ENCODE measurements around the gene PSKH1. TPM values are rescaled to one million over a fixed set of nuclear protein-coding genes. Genes with fewer than 3 reads are reported as not detected.

PSKH1 gene
- total RNA-seq, 2 experiments from 2014 or later, result 21.0 to 21.6 TPM

GRCh38 chr16:67953641-67954375 lies 60.8 kb downstream of the PSKH1 start:
- Mint-ChIP-seq H3K4me3 (no peak overlapping the region), H3K4me1 (peaks cover 4% of the 10 kb centered on the region), H3K27me3 (no peaks in the 10 kb centered on the region), H3K36me3 (peaks cover 14% of the 10 kb centered on the region), H3K9me3 (ENCODE audit: low read depth) (no peaks in the 10 kb centered on the region), H3K27ac (no peak overlapping the region)
- DNase-seq (no peak), ATAC-seq (no peak)
- CTCF ChIA-PET, result interaction anchor here (0.7 to 1.4 kb wide), 4 partner anchors 13 to 87 kb away, joined by 3 to 4 read pairs (median 3); no protein-coding TSS in a partner anchor

GRCh38 chr16:67954421-67955196 lies 61.6 kb downstream of the PSKH1 start:
- Mint-ChIP-seq H3K4me3 (no peak overlapping the region), H3K4me1 (peaks cover 4% of the 10 kb centered on the region), H3K9me3 (ENCODE audit: low read depth) (no peaks in the 10 kb centered on the region), H3K36me3 (peaks cover 12% of the 10 kb centered on the region), H3K27ac (no peak overlapping the region), H3K27me3 (no peaks in the 10 kb centered on the region)
- ATAC-seq (no peak), DNase-seq (no peak)
- CTCF ChIA-PET, result interaction anchor here (0.7 to 1.4 kb wide), 3 partner anchors 14 to 71 kb away, joined by 3 to 4 read pairs (median 3); no protein-coding TSS in a partner anchor

GRCh38 chr16:67957622-67958021 lies 64.6 kb downstream of the PSKH1 start:
- Mint-ChIP-seq H3K27me3 (no peaks in the 10 kb centered on the region), H3K36me3 (peaks cover 9% of the 10 kb centered on the region), H3K27ac (no peak overlapping the region), H3K4me3 (no peak overlapping the region), H3K4me1 (no peaks in the 10 kb centered on the region), H3K9me3 (ENCODE audit: low read depth) (no peaks in the 10 kb centered on the region)
- ATAC-seq (no peak), DNase-seq (no peak)
- CTCF ChIA-PET, result no interaction called here

GRCh38 chr16:67959536-67960329 lies 66.7 kb downstream of the PSKH1 start:
- Mint-ChIP-seq H3K9me3 (ENCODE audit: low read depth) (no peaks in the 10 kb centered on the region), H3K27ac (no peak overlapping the region), H3K4me3 (no peak overlapping the region), H3K4me1 (no peaks in the 10 kb centered on the region), H3K36me3 (peaks cover 5% of the 10 kb centered on the region), H3K27me3 (no peaks in the 10 kb centered on the region)
- DNase-seq, result no peak
- CTCF ChIA-PET, result no interaction called here
- ATAC-seq, result no peak

GRCh38 chr16:67961551-67961957 lies 68.5 kb downstream of the PSKH1 start:
- Mint-ChIP-seq H3K27ac (no peak overlapping the region), H3K27me3 (no peaks in the 10 kb centered on the region), H3K36me3 (peaks cover 10% of the 10 kb centered on the region), H3K9me3 (ENCODE audit: low read depth) (no peaks in the 10 kb centered on the region), H3K4me1 (peaks cover 3% of the 10 kb centered on the region), H3K4me3 (no peak overlapping the region)
- DNase-seq, result no peak
- ATAC-seq, result no peak
- CTCF ChIA-PET, result no interaction called here

GRCh38 chr16:67962135-67962534 lies 69.1 kb downstream of the PSKH1 start:
- peaks cover 10% of the 10 kb centered on the region for H3K36me3 Mint-ChIP-seq
- H3K9me3 Mint-ChIP-seq (ENCODE audit: low read depth), result no peaks in the 10 kb centered on the region
- ATAC-seq, result no peak
- CTCF ChIA-PET, result interaction anchor here (1.6 kb wide), 1 partner anchor 79 kb away, joined by 5 read pairs; no protein-coding TSS in a partner anchor
- H3K4me1 Mint-ChIP-seq, result peaks cover 8% of the 10 kb centered on the region
- no peak overlapping the region for H3K4me3 Mint-ChIP-seq
- no peaks in the 10 kb centered on the region for H3K27me3 Mint-ChIP-seq
- H3K27ac Mint-ChIP-seq, result no peak overlapping the region
- DNase-seq, result no peak

- no peaks in the 10 kb centered on the region for H3K9me3 Mint-ChIP-seq (ENCODE audit: low read depth)
- no peaks in the 10 kb centered on the region for H3K27me3 Mint-ChIP-seq
- CTCF ChIA-PET, result interaction anchor here (1.6 kb wide), 1 partner anchor 78 kb away, joined by 5 read pairs; no protein-coding TSS in a partner anchor
- ATAC-seq, result no peak
- H3K4me3 Mint-ChIP-seq, result no peak overlapping the region
- DNase-seq, result no peak
- peaks cover 12% of the 10 kb centered on the region for H3K4me1 Mint-ChIP-seq
- peaks cover 9% of the 10 kb centered on the region for H3K36me3 Mint-ChIP-seq
- H3K27ac Mint-ChIP-seq, result no peak overlapping the region
Observed at GRCh38 chr16:67963292-67963661, 70.2 kb downstream of the PSKH1 start.

GRCh38 chr16:67963662-67964321 lies 70.7 kb downstream of the PSKH1 start:
- Mint-ChIP-seq H3K27me3 (no peaks in the 10 kb centered on the region), H3K36me3 (peaks cover 9% of the 10 kb centered on the region), H3K9me3 (ENCODE audit: low read depth) (no peaks in the 10 kb centered on the region), H3K4me3 (no peak overlapping the region), H3K4me1 (peaks cover 12% of the 10 kb centered on the region), H3K27ac (no peak overlapping the region)
- CTCF ChIA-PET, result interaction anchor here (2.5 kb wide), 1 partner anchor 22 kb away, joined by 14 read pairs; no protein-coding TSS in a partner anchor
- no peak for DNase-seq
- no peak for ATAC-seq

- H3K36me3 Mint-ChIP-seq, result peaks cover 9% of the 10 kb centered on the region
- peak overlapping the region; percentile 41 for H3K27ac Mint-ChIP-seq
- no peaks in the 10 kb centered on the region for H3K27me3 Mint-ChIP-seq
- no peak for DNase-seq
- CTCF ChIA-PET, result interaction anchor here (0.7 to 2.5 kb wide), 3 partner anchors 23 to 79 kb away, joined by 3 to 14 read pairs (median 4); no protein-coding TSS in a partner anchor
- no peak for ATAC-seq
- peaks cover 16% of the 10 kb centered on the region for H3K4me1 Mint-ChIP-seq
- no peaks in the 10 kb centered on the region for H3K9me3 Mint-ChIP-seq (ENCODE audit: low read depth)
- H3K4me3 Mint-ChIP-seq, result no peak overlapping the region
Observed at GRCh38 chr16:67964477-67965131, 71.5 kb downstream of the PSKH1 start.

GRCh38 chr16:67965668-67966548 lies 72.9 kb downstream of the PSKH1 start:
- no peaks in the 10 kb centered on the region for H3K27me3 Mint-ChIP-seq
- CTCF ChIA-PET, result interaction anchor here (0.8 to 2.5 kb wide), 7 partner anchors 16 to 149 kb away, joined by 3 to 14 read pairs (median 4); no protein-coding TSS in a partner anchor
- H3K4me1 Mint-ChIP-seq, result peaks cover 18% of the 10 kb centered on the region
- no peak for DNase-seq
- H3K9me3 Mint-ChIP-seq (ENCODE audit: low read depth), result no peaks in the 10 kb centered on the region
- ATAC-seq, result no peak
- H3K36me3 Mint-ChIP-seq, result peaks cover 9% of the 10 kb centered on the region
- no peak overlapping the region for H3K4me3 Mint-ChIP-seq
- no peak overlapping the region for H3K27ac Mint-ChIP-seq

GRCh38 chr16:67966549-67967182 lies 73.6 kb downstream of the PSKH1 start:
- peaks cover 9% of the 10 kb centered on the region for H3K36me3 Mint-ChIP-seq
- CTCF ChIA-PET, result interaction anchor here (1.1 to 1.6 kb wide), 4 partner anchors 38 to 150 kb away, joined by 3 to 6 read pairs (median 3); no protein-coding TSS in a partner anchor
- H3K27ac Mint-ChIP-seq, result peak overlapping the region; percentile 95
- H3K4me3 Mint-ChIP-seq, result peak overlapping the region; percentile 84
- no peak for DNase-seq
- H3K27me3 Mint-ChIP-seq, result no peaks in the 10 kb centered on the region
- no peak for ATAC-seq
- no peaks in the 10 kb centered on the region for H3K9me3 Mint-ChIP-seq (ENCODE audit: low read depth)
- peaks cover 18% of the 10 kb centered on the region for H3K4me1 Mint-ChIP-seq

Data from activated CD8-positive, alpha-beta memory T cell treated with anti-CD3 and anti-CD28 coated beads, Interleukin-2, amount 10 ng/mL, durations not matched to agents 7 days and 5 days (primary cell).